Choroid plexus epithelial cell (primary cell): ENCODE data around the gene RPL11.
A peak's percentile ranks its signal among the peaks of the same experiment; 100 is the strongest.
"Not testable (repeated sequence)": the region's sequence is repeated elsewhere in the genome, so short reads cannot be mapped to it uniquely, and the experiment has no call there.

Experiments used
- DNase-seq: peaks from one replicate; pipeline ENCODE4 v3.0.0-alpha.2; 2010; ENCODE audit warnings: low read depth
- H3K4me3 ChIP-seq: 2 replicates; pipeline ENCODE4 v1.5.1; 2011; ENCODE audit warnings: low read depth, mild to moderate bottlenecking, control low read depth, low read length, moderate library complexity
- CTCF ChIP-seq: conservative IDR thresholded peaks from 2 replicates; pipeline ENCODE4 v1.5.1; 2011; ENCODE audit warnings: low read depth, mild to moderate bottlenecking, control low read depth, inconsistent platforms, low read length, moderate library complexity

Gene RPL11

GRCh38 chr1:23727362-23727811 is 35.8 kb downstream of the RPL11 start:
- peak; percentile 93 for DNase-seq
- H3K4me3 ChIP-seq, result no peak overlapping the region
- TF ChIP-seq CTCF, result no peak

GRCh38 chr1:23732363-23733224 is 41.0 kb downstream of the RPL11 start:
- H3K4me3 ChIP-seq, result no peak overlapping the region
- no peak for TF ChIP-seq CTCF
- DNase-seq, result peak; percentile 22

GRCh38 chr1:23733281-23733680 is 41.7 kb downstream of the RPL11 start:
- not testable (repeated sequence) for H3K4me3 ChIP-seq, DNase-seq

- no peak for DNase-seq
Observed at GRCh38 chr1:23736437-23737134, 45.0 kb downstream of the RPL11 start.

DNA sequence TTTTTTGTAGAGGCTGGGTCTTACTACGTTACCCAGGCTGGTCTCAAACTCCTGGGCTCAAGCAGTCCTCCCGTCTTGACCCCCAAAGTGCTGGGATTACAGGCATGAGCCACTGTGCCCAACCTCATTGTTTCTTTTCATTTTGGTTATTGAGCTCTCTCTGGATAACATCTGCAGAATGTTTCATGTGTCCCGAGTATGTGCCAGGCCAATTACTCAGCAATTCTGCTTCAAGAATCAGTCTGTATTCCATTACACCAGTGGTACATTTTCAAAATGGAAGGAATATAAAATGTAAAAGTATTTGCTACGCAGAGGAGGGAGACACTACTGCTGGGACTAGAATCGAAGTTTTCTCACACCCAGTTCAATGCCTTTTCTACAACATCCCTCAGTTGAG is 50.0 kb downstream of the RPL11 start:
- DNase-seq, result no peak
- no peak for TF ChIP-seq CTCF
- H3K4me3 ChIP-seq, result no peak overlapping the region

More at GRCh38 chr1:23736437-23737134, 45.0 kb downstream of the RPL11 start:
- no peak overlapping the region for H3K4me3 ChIP-seq
- no peak for TF ChIP-seq CTCF

- no peak for TF ChIP-seq CTCF
- DNase-seq, result no peak
- peak overlapping the region; percentile 91 for H3K4me3 ChIP-seq
Observed at GRCh38 chr1:23742670-23743286, 51.2 kb downstream of the RPL11 start.

- DNase-seq, result peak; percentile 62
Observed at GRCh38 chr1:23743287-23744152, 51.9 kb downstream of the RPL11 start, which contains the start of gene ELOA. Gene ELOA (plus strand): TSS chr1:23743471. CDS start chr1:23743504, 33 bp downstream.

More at GRCh38 chr1:23743287-23744152, 51.9 kb downstream of the RPL11 start, which contains the start of gene ELOA:
- H3K4me3 ChIP-seq, result peak within 1 kb of the TSS; percentile 91
- no peak for TF ChIP-seq CTCF
